Activated CD8-positive, alpha-beta T cell treated with anti-CD3 and anti-CD28 coated beads for 36 hours (primary cell): ENCODE data around the gene EFNA5. TPM values are rescaled to one million over a fixed set of nuclear protein-coding genes. Genes with fewer than 3 reads are reported as not detected.

ENCODE experiments used
- ATAC-seq: fragments of 200-7000 bp; cut with Tn5 transposase; one replicate; pipeline ENCODE4 v1.10.0; 2021; ENCODE audit warnings: mild to moderate bottlenecking, moderate library complexity
- CTCF ChIA-PET: fragments of 350-600 bp; sonication (Branson Sonifier 250); formaldehyde crosslinking; loops from one replicate; lab custom pipeline; 2021; ENCODE audit warnings: antibody characterized with exemption; lab: Charles Lee
- POLR2A ChIA-PET: fragments of 350-600 bp; sonication (Branson Sonifier 250); formaldehyde crosslinking; loops from one replicate; lab custom pipeline; 2021; ENCODE audit warnings: antibody characterized with exemption; lab: Charles Lee
- DNase-seq: peaks from one replicate; pipeline ENCODE4 v3.0.0-alpha.2; 2020
- H3K27ac Mint-ChIP-seq: one replicate; pipeline ENCODE4 v1.8.0; 2021; ENCODE audit warnings: mild to moderate bottlenecking, mixed read lengths
- H3K27me3 Mint-ChIP-seq: one replicate; pipeline ENCODE4 v1.8.0; 2021; ENCODE audit warnings: mixed read lengths
- H3K36me3 Mint-ChIP-seq: one replicate; pipeline ENCODE4 v1.8.0; 2021; ENCODE audit warnings: low read depth, mixed read lengths
- H3K4me1 Mint-ChIP-seq: one replicate; pipeline ENCODE4 v1.8.0; 2021; ENCODE audit warnings: low read depth, mixed read lengths
- H3K4me3 Mint-ChIP-seq: one replicate; pipeline ENCODE4 v1.8.0; 2021; ENCODE audit warnings: mild to moderate bottlenecking, moderate library complexity, mixed read lengths
- H3K9me3 Mint-ChIP-seq: one replicate; pipeline ENCODE4 v1.8.0; 2021; ENCODE audit warnings: mixed read lengths
- CTCF ChIP-seq: fragments of 200-600 bp; IDR thresholded peaks from one replicate; pipeline ENCODE4 v1.8.0; 2022; ENCODE audit warnings: antibody characterized with exemption, mild to moderate bottlenecking
- intact Hi-C: fragments of 100-400 bp; cut with micrococcal nuclease; formaldehyde crosslinking; loops from one replicate; pipeline ENCODE4 v1.10.0; 2022
- total RNA-seq, 2 experiments: library from RNA; stranded (reverse); gene quantifications; one replicate each; pipeline ENCODE4 v1.2.3, GENCODE V29; 2021

EFNA5 gene
- total RNA-seq, 2 experiments from 2014 or later: not detected

GRCh38 chr5:107523029-107523680 lies 147.6 kb downstream of the EFNA5 start:
- H3K27me3 Mint-ChIP-seq: peaks cover 1% of the 10 kb centered on the region
- ChIA-PET CTCF (interaction anchor here (1.3 kb wide), 1 partner anchor 22 kb away, joined by 3 read pairs; no protein-coding TSS in a partner anchor), POLR2A (no interaction called here)
- no peak for TF ChIP-seq CTCF
- ATAC-seq: no peak
- H3K36me3 Mint-ChIP-seq: no peaks in the 10 kb centered on the region
- intact Hi-C loops: no loop called here
- H3K4me3 Mint-ChIP-seq: no peak overlapping the region
- H3K9me3 Mint-ChIP-seq: no peaks in the 10 kb centered on the region
- DNase-seq: no peak
- H3K4me1 Mint-ChIP-seq: no peaks in the 10 kb centered on the region
- no peak overlapping the region for H3K27ac Mint-ChIP-seq

- H3K4me1 Mint-ChIP-seq: no peaks in the 10 kb centered on the region
- no peaks in the 10 kb centered on the region for H3K36me3 Mint-ChIP-seq
- H3K9me3 Mint-ChIP-seq: no peaks in the 10 kb centered on the region
- POLR2A ChIA-PET: no interaction called here
- H3K27ac Mint-ChIP-seq: no peak overlapping the region
- CTCF ChIA-PET: no interaction called here
- no peak for TF ChIP-seq CTCF
- peaks cover 1% of the 10 kb centered on the region for H3K27me3 Mint-ChIP-seq
- ATAC-seq (no peak), DNase-seq (no peak)
- intact Hi-C loops: no loop called here
- no peak overlapping the region for H3K4me3 Mint-ChIP-seq
Measured at GRCh38 chr5:107522456-107522855, 148.3 kb downstream of the EFNA5 start.

GRCh38 chr5:107519900-107520354 lies 150.8 kb downstream of the EFNA5 start:
- Mint-ChIP-seq H3K27ac (no peak overlapping the region), H3K4me3 (no peak overlapping the region), H3K9me3 (no peaks in the 10 kb centered on the region), H3K36me3 (no peaks in the 10 kb centered on the region), H3K27me3 (no peaks in the 10 kb centered on the region), H3K4me1 (no peaks in the 10 kb centered on the region)
- intact Hi-C loops: no loop called here
- CTCF ChIA-PET: interaction anchor here (0.8 kb wide), 1 partner anchor 52 kb away, joined by 3 read pairs; no protein-coding TSS in a partner anchor
- POLR2A ChIA-PET: no interaction called here
- TF ChIP-seq CTCF: no peak
- no peak for ATAC-seq
- DNase-seq: no peak

- Mint-ChIP-seq H3K4me1 (no peaks in the 10 kb centered on the region), H3K4me3 (no peak overlapping the region), H3K9me3 (no peaks in the 10 kb centered on the region), H3K27me3 (no peaks in the 10 kb centered on the region), H3K36me3 (no peaks in the 10 kb centered on the region), H3K27ac (no peak overlapping the region)
- intact Hi-C loops: no loop called here
- TF ChIP-seq CTCF: no peak
- ATAC-seq (no peak), DNase-seq (no peak)
- ChIA-PET CTCF (no interaction called here), POLR2A (no interaction called here)
Measured at GRCh38 chr5:107518616-107519015, 152.1 kb downstream of the EFNA5 start.

GRCh38 chr5:107518190-107518589 lies 152.5 kb downstream of the EFNA5 start:
- DNase-seq (no peak), ATAC-seq (no peak)
- ChIA-PET POLR2A (interaction anchor here (1.0 kb wide), 1 partner anchor 19 kb away, joined by 3 read pairs; no protein-coding TSS in a partner anchor), CTCF (no interaction called here)
- H3K36me3 Mint-ChIP-seq: no peaks in the 10 kb centered on the region
- no peaks in the 10 kb centered on the region for H3K4me1 Mint-ChIP-seq
- H3K9me3 Mint-ChIP-seq: no peaks in the 10 kb centered on the region
- no peak overlapping the region for H3K27ac Mint-ChIP-seq
- intact Hi-C loops: no loop called here
- TF ChIP-seq CTCF: no peak
- H3K27me3 Mint-ChIP-seq: no peaks in the 10 kb centered on the region
- H3K4me3 Mint-ChIP-seq: no peak overlapping the region
